GM18858 (cell line): Measurements from ENCODE around the gene UGDH.
"Not testable (repeated sequence)": the region's sequence is repeated elsewhere in the genome, so short reads cannot be mapped to it uniquely, and the experiment has no call there.

Source experiments
- ATAC-seq: cut with Tn5 transposase; IDR thresholded peaks from one replicate; pipeline ENCODE4 v1.9.1; 2021; ENCODE audit not compliant: unreplicated experiment

The UGDH gene

GRCh38 chr4:39497909-39498726 lies 29.1 kb downstream of the UGDH start:
- no peak for ATAC-seq

- no peak for ATAC-seq
Observed at GRCh38 chr4:39495446-39496213, 31.6 kb downstream of the UGDH start.

GRCh38 chr4:39494354-39494753 lies 32.9 kb downstream of the UGDH start:
- ATAC-seq = no peak

- no peak for ATAC-seq
Observed at GRCh38 chr4:39490322-39490721, 36.9 kb downstream of the UGDH start.

GRCh38 chr4:39486221-39486804 lies 40.9 kb downstream of the UGDH start:
- no peak for ATAC-seq

- ATAC-seq = no peak
Observed at GRCh38 chr4:39484582-39485272, 42.5 kb downstream of the UGDH start.

GRCh38 chr4:39480902-39481695 lies 46.1 kb downstream of the UGDH start:
- ATAC-seq = no peak

- ATAC-seq = no peak
Observed at GRCh38 chr4:39480251-39480650, 47.0 kb downstream of the UGDH start.

- no peak for ATAC-seq
Observed at GRCh38 chr4:39476187-39476895, 50.9 kb downstream of the UGDH start.

GRCh38 chr4:39472396-39472795 lies 54.8 kb downstream of the UGDH start:
- ATAC-seq = no peak

GRCh38 chr4:39470402-39470801 lies 56.8 kb downstream of the UGDH start:
- ATAC-seq = no peak

GRCh38 chr4:39469429-39470077 lies 57.7 kb downstream of the UGDH start:
- ATAC-seq = peak; percentile 80

- no peak for ATAC-seq
Observed at GRCh38 chr4:39467464-39467863, 59.8 kb downstream of the UGDH start.

GRCh38 chr4:39466747-39467146 lies 60.5 kb downstream of the UGDH start:
- no peak for ATAC-seq

GRCh38 chr4:39464886-39465501 lies 62.2 kb downstream of the UGDH start:
- no peak for ATAC-seq

- ATAC-seq = peak; percentile 75
Observed at GRCh38 chr4:39458505-39459300, 68.5 kb downstream of the UGDH start, which contains the start of the genes LIAS and RPL9. Gene LIAS (plus strand): TSS chr4:39459056. CDS start chr4:39459118, 62 bp downstream. Gene RPL9 (minus strand): TSS chr4:39458922. CDS start chr4:39458439, 483 bp downstream.

GRCh38 chr4:39458161-39458504 lies 69.1 kb downstream of the UGDH start:
- not testable (repeated sequence) for ATAC-seq
